HG03097 (cell line): ENCODE measurements around the gene ITGAD.

Experiments
- ATAC-seq: cut with Tn5 transposase; IDR thresholded peaks from one replicate; pipeline ENCODE4 v1.9.1; 2021; ENCODE audit not compliant: unreplicated experiment, low FRiP score

Gene ITGAD

GRCh38 chr16:31473264-31473984 is 80.3 kb downstream of the ITGAD start:
- ATAC-seq: no peak

GRCh38 chr16:31474173-31474714 is 81.1 kb downstream of the ITGAD start:
- no peak for ATAC-seq

GRCh38 chr16:31474773-31475738 is 81.9 kb downstream of the ITGAD start:
- ATAC-seq: no peak

GRCh38 chr16:31475946-31476302 is 82.8 kb downstream of the ITGAD start:
- no peak for ATAC-seq
